PC-9 (cell line): ENCODE results near the gene GDF10. TPM values are rescaled to one million over a fixed set of nuclear protein-coding genes. Genes with fewer than 3 reads are reported as not detected.

Experiments
- BruUV-seq: library from RNA; stranded (reverse); fragments of 400-500 nt; replicated peaks from 2 replicates; lab custom pipeline; 2021; lab: Mats Ljungman, UMichigan
- CTCF ChIA-PET: fragments of 300-600 bp; sonication (Branson Sonifier 250); formaldehyde crosslinking; loops from one replicate; lab custom pipeline; 2022; ENCODE audit warnings: antibody characterized with exemption; lab: Charles Lee
- POLR2A ChIA-PET: fragments of 300-600 bp; sonication (Branson Sonifier 250); formaldehyde crosslinking; loops from one replicate; lab custom pipeline; 2022; ENCODE audit warnings: antibody characterized with exemption; ENCODE audit not compliant: unreplicated experiment; lab: Charles Lee
- DNase-seq, 2 experiments: peaks; one replicate each; pipeline versions ENCODE4 v3.0.0 to v3.0.0-alpha.2; 2015 to 2022; ENCODE audit warnings: mixed read lengths in 1 of 2
- H2AFZ ChIP-seq: fragments of 200-600 bp; sonication (generic); 2 replicates; pipeline ENCODE4 v1.8.1; 2017; ENCODE audit warnings: antibody characterized with exemption
- H3F3A ChIP-seq: fragments of 200-600 bp; sonication (generic); 2 replicates; pipeline ENCODE4 v1.8.1; 2017; ENCODE audit warnings: antibody characterized with exemption, mild to moderate bottlenecking, low read depth; ENCODE audit not compliant: insufficient read depth
- H3K27ac ChIP-seq: fragments of 200-600 bp; sonication (generic); 2 replicates; pipeline ENCODE4 v1.6.1; 2016; ENCODE audit warnings: mixed run types
- H3K27me3 ChIP-seq: fragments of 200-600 bp; sonication (generic); 2 replicates; pipeline ENCODE4 v1.6.1; 2016; ENCODE audit warnings: low read depth, mixed run types; ENCODE audit not compliant: insufficient read depth
- H3K36me3 ChIP-seq: fragments of 200-600 bp; sonication (generic); 2 replicates; pipeline ENCODE4 v1.6.1; 2016; ENCODE audit warnings: low read depth, mixed run types
- H3K4me1 ChIP-seq: fragments of 200-600 bp; sonication (generic); replicated peaks from 2 replicates; pipeline ENCODE4 v1.6.1; 2016; ENCODE audit warnings: mixed run types; ENCODE audit not compliant: insufficient read depth
- H3K4me2 ChIP-seq: fragments of 200-600 bp; sonication (generic); 2 replicates; pipeline ENCODE4 v1.6.1; 2017; ENCODE audit warnings: mixed run types
- H3K4me3 ChIP-seq: fragments of 200-600 bp; sonication (generic); 2 replicates; pipeline ENCODE4 v1.6.1; 2016; ENCODE audit warnings: mixed run types
- H3K79me2 ChIP-seq: fragments of 200-600 bp; sonication (generic); 2 replicates; pipeline ENCODE4 v1.6.1; 2017; ENCODE audit warnings: low read depth, mixed run types
- H3K9me2 ChIP-seq: fragments of 200-600 bp; sonication (generic); 2 replicates; pipeline ENCODE4 v1.8.1; 2017; ENCODE audit warnings: mild to moderate bottlenecking; ENCODE audit not compliant: insufficient read depth
- H3K9me3 ChIP-seq: fragments of 200-600 bp; sonication (generic); 2 replicates; pipeline ENCODE4 v1.8.1; 2016; ENCODE audit warnings: low read depth; ENCODE audit not compliant: insufficient read depth
- H4K20me1 ChIP-seq: fragments of 200-600 bp; sonication (generic); 2 replicates; pipeline ENCODE4 v1.8.1; 2017; ENCODE audit not compliant: insufficient read depth
- CTCF ChIP-seq: fragments of 200-600 bp; sonication (generic); conservative IDR thresholded peaks from 2 replicates; pipeline ENCODE4 v1.6.1; 2017; ENCODE audit warnings: mixed run types, antibody characterized with exemption, mild to moderate bottlenecking, moderate library complexity
- EZH2 ChIP-seq: fragments of 200-600 bp; sonication (generic); IDR thresholded peaks from 2 replicates; pipeline ENCODE4 v1.8.0; 2017; ENCODE audit warnings: antibody characterized with exemption, low read depth
- intact Hi-C: fragments of 100-400 bp; cut with micrococcal nuclease; formaldehyde crosslinking; loops from one replicate; pipeline ENCODE4 v1.10.0; 2022; ENCODE audit not compliant: unreplicated experiment
- total RNA-seq: library from RNA; stranded (reverse); gene quantifications from 2 replicates; pipeline ENCODE4 v1.2.3, GENCODE V29; 2021

The GDF10 gene
- total RNA-seq, 1 experiment from 2014 or later = not detected

GRCh38 chr10:47253651-47254375 lies 46.2 kb upstream of the GDF10 start:
- intact Hi-C loops = no loop called here
- Histone ChIP-seq H3K4me3 (no peak overlapping the region), H3K9me2 (no peaks in the 10 kb centered on the region), H3K79me2 (no peaks in the 10 kb centered on the region), H3K27ac (no peak overlapping the region), H3F3A (no peaks in the 10 kb centered on the region), H2AFZ (no peak overlapping the region), H3K27me3 (peaks cover 4% of the 10 kb centered on the region; the same call in 1 of the 2 replicates), H3K36me3 (no peaks in the 10 kb centered on the region), H3K4me1 (no peaks in the 10 kb centered on the region), H3K9me3 (no peaks in the 10 kb centered on the region), H4K20me1 (no peaks in the 10 kb centered on the region), H3K4me2 (no peak overlapping the region)
- TF ChIP-seq CTCF = no peak
- TF ChIP-seq EZH2 = no peak
- ChIA-PET POLR2A (no interaction called here), CTCF (no interaction called here)
- DNase-seq = peak in 1 of 2 experiments; percentile 60
- no TSS peak for BruUV-seq

- no peaks in the 10 kb centered on the region for H3K79me2 ChIP-seq
- no peak for DNase-seq
- POLR2A ChIA-PET = no interaction called here
- no peaks in the 10 kb centered on the region for H4K20me1 ChIP-seq
- H3F3A ChIP-seq = no peaks in the 10 kb centered on the region
- no peak overlapping the region for H3K27ac ChIP-seq
- peaks cover 4% of the 10 kb centered on the region; the same call in 1 of the 2 replicates for H3K27me3 ChIP-seq
- H2AFZ ChIP-seq = no peak overlapping the region
- BruUV-seq = no TSS peak
- no peak overlapping the region for H3K4me3 ChIP-seq
- H3K36me3 ChIP-seq = no peaks in the 10 kb centered on the region
- no peaks in the 10 kb centered on the region for H3K4me1 ChIP-seq
- no peaks in the 10 kb centered on the region for H3K9me2 ChIP-seq
- CTCF ChIA-PET = no interaction called here
- intact Hi-C loops = no loop called here
- H3K9me3 ChIP-seq = no peaks in the 10 kb centered on the region
- no peak overlapping the region for H3K4me2 ChIP-seq
- TF ChIP-seq EZH2 (no peak), CTCF (no peak)
Measured at GRCh38 chr10:47254611-47255010, 45.4 kb upstream of the GDF10 start.

GRCh38 chr10:47255033-47255813 lies 44.8 kb upstream of the GDF10 start:
- intact Hi-C loops = no loop called here
- H3K9me2 ChIP-seq = no peaks in the 10 kb centered on the region
- no peaks in the 10 kb centered on the region for H3K36me3 ChIP-seq
- no peak for TF ChIP-seq EZH2
- no peaks in the 10 kb centered on the region for H3K79me2 ChIP-seq
- no peak overlapping the region for H3K27ac ChIP-seq
- no peak overlapping the region for H3K4me2 ChIP-seq
- BruUV-seq = no TSS peak
- DNase-seq = no peak
- no peaks in the 10 kb centered on the region for H3K9me3 ChIP-seq
- peaks cover 9% of the 10 kb centered on the region; the same call in 1 of the 2 replicates for H3K27me3 ChIP-seq
- no peaks in the 10 kb centered on the region for H4K20me1 ChIP-seq
- H3K4me1 ChIP-seq = no peaks in the 10 kb centered on the region
- CTCF ChIA-PET = no interaction called here
- H2AFZ ChIP-seq = no peak overlapping the region
- H3F3A ChIP-seq = no peaks in the 10 kb centered on the region
- POLR2A ChIA-PET = interaction anchor here (0.7 kb wide), 1 partner anchor 21 kb away, joined by 3 read pairs; no protein-coding TSS in a partner anchor
- H3K4me3 ChIP-seq = no peak overlapping the region
